Activated CD4-positive, alpha-beta memory T cell treated with anti-CD3 and anti-CD28 coated beads for 36 hours (primary cell): Measurements from ENCODE around the gene ABCB9. TPM values are rescaled to one million over a fixed set of nuclear protein-coding genes. Genes with fewer than 3 reads are reported as not detected.
"Not testable (repeated sequence)": the region's sequence is repeated elsewhere in the genome, so short reads cannot be mapped to it uniquely, and the experiment has no call there.

Source experiments
- CTCF ChIA-PET: fragments of 350-600 bp; sonication (Branson Sonifier 250); formaldehyde crosslinking; loops from one replicate; lab custom pipeline; 2021; ENCODE audit warnings: antibody characterized with exemption, inconsistent platforms; lab: Charles Lee
- POLR2A ChIA-PET: fragments of 350-600 bp; sonication (Branson Sonifier 250); formaldehyde crosslinking; loops from one replicate; lab custom pipeline; 2021; ENCODE audit warnings: antibody characterized with exemption; lab: Charles Lee
- DNase-seq: peaks from one replicate; pipeline ENCODE4 v3.0.0-alpha.2; 2020
- H3K27ac Mint-ChIP-seq: one replicate; pipeline ENCODE4 v1.8.0; 2021; ENCODE audit warnings: mixed read lengths
- H3K27me3 Mint-ChIP-seq: one replicate; pipeline ENCODE4 v1.8.0; 2021; ENCODE audit warnings: mixed read lengths
- H3K36me3 Mint-ChIP-seq: one replicate; pipeline ENCODE4 v1.8.0; 2021; ENCODE audit warnings: mixed read lengths
- H3K4me1 Mint-ChIP-seq: one replicate; pipeline ENCODE4 v1.8.0; 2021; ENCODE audit warnings: low read depth, mixed read lengths
- H3K4me3 Mint-ChIP-seq: one replicate; pipeline ENCODE4 v1.8.0; 2021; ENCODE audit warnings: mild to moderate bottlenecking, mixed read lengths
- H3K9me3 Mint-ChIP-seq: one replicate; pipeline ENCODE4 v1.8.0; 2021; ENCODE audit warnings: mixed read lengths
- intact Hi-C: fragments of 100-400 bp; cut with micrococcal nuclease; formaldehyde crosslinking; loops from one replicate; pipeline ENCODE4 v1.15.1; 2023
- total RNA-seq, 2 experiments: library from RNA; stranded (reverse); gene quantifications; one replicate each; pipeline ENCODE4 v1.2.3, GENCODE V29; 2021

Gene ABCB9
- total RNA-seq, result 1 to 10 TPM; 2.7 to 3.6 TPM

GRCh38 chr12:122965851-122966742 lies at the start of gene ABCB9:
TSS of gene ABCB9 (minus strand) at chr12:122966463. CDS start at chr12:122960235, 6,228 bp downstream.
- Mint-ChIP-seq H3K27me3 (no peaks in the 10 kb centered on the region), H3K9me3 (no peaks in the 10 kb centered on the region), H3K36me3 (no peaks in the 10 kb centered on the region), H3K4me3 (peak within 1 kb of the TSS; percentile 62), H3K27ac (no peak within 1 kb of the TSS), H3K4me1 (peaks cover 5% of the 10 kb centered on the region)
- ChIA-PET CTCF (interaction anchor here (0.6 to 1.9 kb wide), 6 partner anchors 9 to 347 kb away, joined by 3 to 7 read pairs (median 4); partner anchors contain the start of gene OGFOD2), POLR2A (interaction anchor here (1.7 to 2.2 kb wide), 3 partner anchors 8 to 77 kb away, joined by 3 to 12 read pairs (median 5); partner anchors contain the start of gene OGFOD2)
- DNase-seq, result peak; percentile 98
- intact Hi-C loops, result loop anchor here (1.0 kb wide), 1 partner anchor 8 kb away; no protein-coding TSS in a partner anchor

- POLR2A ChIA-PET, intact Hi-C loops, H3K4me3 Mint-ChIP-seq, DNase-seq, H3K27ac Mint-ChIP-seq, CTCF ChIA-PET, H3K27me3 Mint-ChIP-seq, H3K4me1 Mint-ChIP-seq, H3K36me3 Mint-ChIP-seq, H3K9me3 Mint-ChIP-seq: not testable (repeated sequence)
Measured at GRCh38 chr12:123014473-123014872, 48.2 kb upstream of the ABCB9 start.

GRCh38 chr12:123013185-123014095 lies 47.2 kb upstream of the ABCB9 start:
- no peak for DNase-seq
- ChIA-PET CTCF (no interaction called here), POLR2A (interaction anchor here (0.6 kb wide), 1 partner anchor 127 kb away, joined by 3 read pairs; no protein-coding TSS in a partner anchor)
- Mint-ChIP-seq H3K27me3 (no peaks in the 10 kb centered on the region), H3K36me3 (no peaks in the 10 kb centered on the region), H3K9me3 (no peaks in the 10 kb centered on the region), H3K4me3 (no peak overlapping the region), H3K4me1 (no peaks in the 10 kb centered on the region), H3K27ac (no peak overlapping the region)
- intact Hi-C loops, result no loop called here

- no peak for DNase-seq
- Mint-ChIP-seq H3K36me3 (no peaks in the 10 kb centered on the region), H3K4me1 (no peaks in the 10 kb centered on the region), H3K4me3 (no peak overlapping the region), H3K27ac (no peak overlapping the region), H3K27me3 (no peaks in the 10 kb centered on the region), H3K9me3 (no peaks in the 10 kb centered on the region)
- intact Hi-C loops, result no loop called here
- ChIA-PET CTCF (interaction anchor here (0.5 kb wide), 1 partner anchor 224 kb away, joined by 3 read pairs; no protein-coding TSS in a partner anchor), POLR2A (no interaction called here)
Measured at GRCh38 chr12:123011701-123012100, 45.4 kb upstream of the ABCB9 start.

GRCh38 chr12:123010681-123011080 lies 44.4 kb upstream of the ABCB9 start:
- H3K9me3 Mint-ChIP-seq, result no peaks in the 10 kb centered on the region
- ChIA-PET CTCF (no interaction called here), POLR2A (no interaction called here)
- no peaks in the 10 kb centered on the region for H3K27me3 Mint-ChIP-seq
- H3K27ac Mint-ChIP-seq, result no peak overlapping the region
- intact Hi-C loops, result no loop called here
- no peaks in the 10 kb centered on the region for H3K36me3 Mint-ChIP-seq
- no peaks in the 10 kb centered on the region for H3K4me1 Mint-ChIP-seq
- no peak for DNase-seq
- no peak overlapping the region for H3K4me3 Mint-ChIP-seq

GRCh38 chr12:123010110-123010509 lies 43.8 kb upstream of the ABCB9 start:
- no peak overlapping the region for H3K27ac Mint-ChIP-seq
- H3K4me3 Mint-ChIP-seq, result no peak overlapping the region
- CTCF ChIA-PET, result no interaction called here
- H3K36me3 Mint-ChIP-seq, result no peaks in the 10 kb centered on the region
- no peaks in the 10 kb centered on the region for H3K27me3 Mint-ChIP-seq
- POLR2A ChIA-PET, result no interaction called here
- DNase-seq, result no peak
- no peaks in the 10 kb centered on the region for H3K9me3 Mint-ChIP-seq
- intact Hi-C loops, result no loop called here
- no peaks in the 10 kb centered on the region for H3K4me1 Mint-ChIP-seq

- H3K36me3 Mint-ChIP-seq, result no peaks in the 10 kb centered on the region
- H3K27me3 Mint-ChIP-seq, result no peaks in the 10 kb centered on the region
- intact Hi-C loops, result no loop called here
- H3K4me3 Mint-ChIP-seq, result no peak overlapping the region
- H3K9me3 Mint-ChIP-seq, result no peaks in the 10 kb centered on the region
- ChIA-PET POLR2A (no interaction called here), CTCF (interaction anchor here (0.6 kb wide), 2 partner anchors 44 to 231 kb away, joined by 3 to 7 read pairs; no protein-coding TSS in a partner anchor)
- H3K27ac Mint-ChIP-seq, result no peak overlapping the region
- DNase-seq, result no peak
- no peaks in the 10 kb centered on the region for H3K4me1 Mint-ChIP-seq
Measured at GRCh38 chr12:123006977-123007376, 40.7 kb upstream of the ABCB9 start.

GRCh38 chr12:123005081-123005626 lies 38.9 kb upstream of the ABCB9 start:
- H3K4me3 Mint-ChIP-seq, result no peak overlapping the region
- intact Hi-C loops, result no loop called here
- H3K27ac Mint-ChIP-seq, result no peak overlapping the region
- POLR2A ChIA-PET, result no interaction called here
- no peaks in the 10 kb centered on the region for H3K27me3 Mint-ChIP-seq
- no peaks in the 10 kb centered on the region for H3K9me3 Mint-ChIP-seq
- no peaks in the 10 kb centered on the region for H3K36me3 Mint-ChIP-seq
- DNase-seq, result no peak
- no peaks in the 10 kb centered on the region for H3K4me1 Mint-ChIP-seq
- CTCF ChIA-PET, result no interaction called here

GRCh38 chr12:123004287-123004686 lies 38.0 kb upstream of the ABCB9 start:
- no peak for DNase-seq
- H3K4me1 Mint-ChIP-seq, result no peaks in the 10 kb centered on the region
- no peaks in the 10 kb centered on the region for H3K9me3 Mint-ChIP-seq
- no peak overlapping the region for H3K4me3 Mint-ChIP-seq
- no peak overlapping the region for H3K27ac Mint-ChIP-seq
- no peaks in the 10 kb centered on the region for H3K27me3 Mint-ChIP-seq
- intact Hi-C loops, result no loop called here
- H3K36me3 Mint-ChIP-seq, result no peaks in the 10 kb centered on the region
- ChIA-PET CTCF (no interaction called here), POLR2A (no interaction called here)

- no peaks in the 10 kb centered on the region for H3K4me1 Mint-ChIP-seq
- H3K27ac Mint-ChIP-seq, result no peak overlapping the region
- no peak for DNase-seq
- ChIA-PET CTCF (no interaction called here), POLR2A (no interaction called here)
- H3K9me3 Mint-ChIP-seq, result no peaks in the 10 kb centered on the region
- no peak overlapping the region for H3K4me3 Mint-ChIP-seq
- H3K36me3 Mint-ChIP-seq, result no peaks in the 10 kb centered on the region
- intact Hi-C loops, result no loop called here
- H3K27me3 Mint-ChIP-seq, result no peaks in the 10 kb centered on the region
Measured at GRCh38 chr12:123003257-123003656, 37.0 kb upstream of the ABCB9 start.

- H3K27me3 Mint-ChIP-seq, result no peaks in the 10 kb centered on the region
- no peak overlapping the region for H3K4me3 Mint-ChIP-seq
- no peak overlapping the region for H3K27ac Mint-ChIP-seq
- no peaks in the 10 kb centered on the region for H3K4me1 Mint-ChIP-seq
- ChIA-PET POLR2A (no interaction called here), CTCF (no interaction called here)
- intact Hi-C loops, result no loop called here
- no peak for DNase-seq
- H3K36me3 Mint-ChIP-seq, result no peaks in the 10 kb centered on the region
- H3K9me3 Mint-ChIP-seq, result no peaks in the 10 kb centered on the region
Measured at GRCh38 chr12:123001464-123001863, 35.2 kb upstream of the ABCB9 start.

- Mint-ChIP-seq H3K9me3 (no peaks in the 10 kb centered on the region), H3K27ac (no peak overlapping the region), H3K4me1 (no peaks in the 10 kb centered on the region), H3K27me3 (no peaks in the 10 kb centered on the region), H3K36me3 (no peaks in the 10 kb centered on the region), H3K4me3 (no peak overlapping the region)
- DNase-seq, result no peak
- ChIA-PET CTCF (no interaction called here), POLR2A (no interaction called here)
- intact Hi-C loops, result no loop called here
Measured at GRCh38 chr12:123000578-123000977, 34.3 kb upstream of the ABCB9 start.
